ENCODE data around the gene CLDN16.

The CLDN16 gene, protein sequence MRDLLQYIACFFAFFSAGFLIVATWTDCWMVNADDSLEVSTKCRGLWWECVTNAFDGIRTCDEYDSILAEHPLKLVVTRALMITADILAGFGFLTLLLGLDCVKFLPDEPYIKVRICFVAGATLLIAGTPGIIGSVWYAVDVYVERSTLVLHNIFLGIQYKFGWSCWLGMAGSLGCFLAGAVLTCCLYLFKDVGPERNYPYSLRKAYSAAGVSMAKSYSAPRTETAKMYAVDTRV
- total RNA-seq: 0 reads per million in 3 experiments

DNA sequence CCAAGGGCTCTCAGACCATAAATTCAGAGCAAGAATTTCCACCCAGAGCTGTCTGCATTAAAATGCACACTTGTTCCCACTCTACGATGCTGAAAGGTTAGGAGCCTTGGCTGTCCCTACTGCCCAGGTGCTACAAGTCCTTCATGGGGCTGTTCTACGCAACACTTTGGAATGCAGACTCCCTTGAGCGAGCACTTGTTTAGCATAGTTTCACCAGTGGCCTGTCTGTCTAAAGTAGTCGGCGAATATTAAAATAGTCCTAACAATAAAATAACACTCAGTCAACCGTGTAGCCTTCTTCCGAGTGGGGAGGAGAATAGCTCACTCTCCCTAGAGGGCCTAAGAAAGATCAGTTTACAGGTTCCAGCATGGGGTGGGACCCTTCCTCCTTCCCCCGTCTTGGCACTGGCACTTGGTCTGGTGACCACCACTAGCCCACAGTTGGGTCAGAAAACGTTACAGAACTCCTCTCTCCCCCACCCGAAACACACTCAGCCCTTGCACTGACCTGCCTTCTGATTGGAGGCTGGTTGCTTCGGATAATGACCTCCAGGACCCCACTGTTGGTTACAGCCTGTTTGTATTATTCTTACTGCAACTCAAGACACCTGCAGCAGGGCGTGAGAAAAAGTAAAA, at the start of gene CLDN16:
CLDN16 (plus strand) TSS at position 586 of the 636 bp plus-strand sequence. CDS start 167 bp downstream, outside the sequence.
- no peak for DNase-seq

DNA sequence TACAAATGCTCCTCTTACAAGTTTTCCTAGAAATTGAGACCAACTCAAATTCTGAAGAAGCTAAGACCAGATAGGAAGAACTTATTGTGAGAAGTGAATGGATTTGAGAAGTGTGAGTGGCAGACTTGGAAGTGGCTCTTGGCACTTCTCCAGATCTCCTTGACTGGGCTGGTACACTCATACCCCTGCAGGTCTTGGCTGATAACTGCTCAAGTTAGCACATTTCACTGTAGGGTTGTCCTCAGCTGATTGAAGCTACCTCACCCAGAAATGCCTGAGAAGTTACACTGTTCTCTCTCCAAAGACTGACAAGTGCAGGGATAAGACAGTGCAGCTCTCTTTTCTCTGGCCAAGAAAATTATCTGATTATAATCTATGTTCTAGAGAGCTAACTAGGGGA, 49.2 kb upstream of the CLDN16 start:
- no peak for DNase-seq

DNA sequence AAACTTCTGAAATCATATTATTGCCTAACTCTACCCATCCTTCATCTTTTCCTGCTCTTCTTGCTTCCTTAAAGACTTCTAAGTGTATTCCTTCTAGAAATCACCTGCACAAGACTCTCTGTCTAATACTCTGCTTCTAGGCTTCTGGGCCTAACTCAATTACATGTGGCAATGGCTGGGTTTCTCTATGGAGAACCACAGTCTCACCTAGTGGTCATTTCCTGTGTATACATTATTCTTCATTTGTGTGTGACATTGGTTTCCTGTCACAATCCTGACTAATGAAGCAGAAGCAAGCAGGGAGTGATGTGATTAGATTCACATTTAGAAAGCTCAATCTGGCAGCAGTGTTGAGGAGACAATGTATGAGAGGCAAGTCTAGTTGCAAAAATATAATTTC, 48.8 kb upstream of the CLDN16 start:
- no peak for DNase-seq

DNA sequence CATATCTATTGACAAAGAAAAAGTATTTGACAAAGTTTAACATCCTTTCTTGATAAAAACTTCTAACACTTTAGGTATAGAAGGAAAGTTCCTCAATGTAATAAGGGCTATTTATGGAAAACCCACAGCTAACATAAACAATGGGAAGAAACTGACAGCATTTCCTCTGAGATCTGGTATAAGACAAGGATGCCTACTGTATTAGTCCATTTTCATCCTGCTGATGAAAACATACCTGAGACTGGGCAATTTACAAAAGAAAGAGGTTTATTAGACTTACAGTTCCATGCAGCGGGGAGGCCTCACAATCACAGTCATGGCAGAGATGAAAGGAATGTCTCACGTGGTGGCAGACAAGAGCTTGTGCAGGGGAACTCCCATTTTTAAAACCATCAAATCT, 47.9 kb upstream of the CLDN16 start:
- DNase-seq: no peak

DNA sequence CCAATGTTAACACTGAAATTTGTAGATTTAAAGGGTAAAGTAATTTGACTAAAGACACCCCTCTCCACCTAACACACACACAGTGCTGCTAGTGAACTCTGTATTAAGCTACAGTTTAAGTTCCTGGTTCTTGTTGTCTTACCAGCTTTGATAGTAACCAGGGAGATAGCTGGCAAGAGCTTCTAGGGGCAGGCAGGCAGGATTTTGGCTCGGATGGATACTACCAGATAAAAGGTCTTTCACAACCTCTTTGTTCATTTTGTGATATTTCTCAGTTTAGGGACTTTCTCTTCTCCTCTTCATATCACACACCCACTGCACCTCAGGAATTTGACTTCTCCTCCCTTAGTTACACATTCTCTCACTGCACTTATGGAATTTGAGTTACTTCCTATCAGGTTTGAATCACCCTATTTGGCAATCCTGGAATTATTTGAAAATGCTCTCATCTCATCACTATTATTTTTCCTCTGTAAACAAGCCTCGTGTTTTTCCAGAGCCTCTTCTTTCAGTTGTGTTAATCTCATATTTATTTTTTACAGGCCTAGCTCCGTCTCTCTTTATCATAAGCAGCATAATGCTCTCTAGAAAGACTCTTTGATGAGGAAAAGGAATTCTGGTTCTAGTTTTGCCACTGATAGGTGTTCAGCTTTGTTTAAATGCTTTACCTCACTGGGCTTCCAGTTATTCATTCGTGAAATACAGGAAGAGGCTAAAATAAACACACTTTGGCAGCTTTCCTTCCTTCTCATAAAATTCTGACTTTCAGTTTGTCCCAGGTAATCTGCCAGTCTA, 42.7 kb upstream of the CLDN16 start:
- no peak for DNase-seq

- no peak for DNase-seq
Observed at GRCh38 chr3:190345878-190346277, 42.1 kb upstream of the CLDN16 start.

GRCh38 chr3:190346541-190346940, 41.4 kb upstream of the CLDN16 start:
- no peak for DNase-seq

GRCh38 chr3:190352861-190353457, 35.0 kb upstream of the CLDN16 start:
- DNase-seq: no peak

GRCh38 chr3:190356246-190356645, 31.7 kb upstream of the CLDN16 start:
- DNase-seq: no peak

DNA sequence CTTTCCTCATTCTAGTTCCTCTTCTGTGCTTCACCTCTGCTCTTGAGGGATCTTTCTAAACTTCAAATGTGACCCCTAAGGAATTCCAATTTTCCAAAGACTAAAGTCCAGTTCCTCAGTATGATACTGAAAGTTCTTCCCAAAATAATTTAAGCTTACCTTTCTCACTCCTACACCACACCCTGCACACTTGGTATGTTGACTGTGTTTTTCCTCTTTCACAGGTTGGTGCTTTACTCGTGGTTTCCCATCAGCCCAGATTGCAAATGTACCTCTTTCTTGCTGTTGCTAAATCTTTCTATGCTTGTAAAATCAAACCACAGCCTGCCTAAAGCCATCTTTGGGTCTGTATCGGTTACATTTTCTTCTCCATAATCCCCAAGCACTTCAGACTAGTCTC, 30.5 kb upstream of the CLDN16 start:
- DNase-seq: no peak

- DNase-seq: no peak
Observed at GRCh38 chr3:190359813-190360212, 28.1 kb upstream of the CLDN16 start.

DNA sequence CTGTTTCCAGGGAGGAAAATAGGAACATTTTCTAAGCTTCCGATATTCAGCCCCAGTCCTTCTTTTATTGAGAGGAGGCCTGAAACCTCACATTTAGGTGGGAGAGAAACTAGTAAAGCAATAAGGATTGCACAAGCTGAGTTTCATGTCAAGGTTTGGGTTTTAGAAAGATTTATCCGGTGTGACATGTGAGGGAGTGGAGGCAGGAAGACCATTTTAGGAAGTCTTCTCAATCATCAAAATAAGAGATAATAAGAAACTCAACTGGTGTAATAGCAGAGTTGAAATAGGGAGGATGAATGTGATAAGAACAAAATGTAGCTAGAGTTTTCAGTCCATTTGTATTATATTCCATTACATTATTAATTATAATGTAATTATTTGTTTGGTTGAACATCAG, 27.7 kb upstream of the CLDN16 start:
- DNase-seq: no peak

DNA sequence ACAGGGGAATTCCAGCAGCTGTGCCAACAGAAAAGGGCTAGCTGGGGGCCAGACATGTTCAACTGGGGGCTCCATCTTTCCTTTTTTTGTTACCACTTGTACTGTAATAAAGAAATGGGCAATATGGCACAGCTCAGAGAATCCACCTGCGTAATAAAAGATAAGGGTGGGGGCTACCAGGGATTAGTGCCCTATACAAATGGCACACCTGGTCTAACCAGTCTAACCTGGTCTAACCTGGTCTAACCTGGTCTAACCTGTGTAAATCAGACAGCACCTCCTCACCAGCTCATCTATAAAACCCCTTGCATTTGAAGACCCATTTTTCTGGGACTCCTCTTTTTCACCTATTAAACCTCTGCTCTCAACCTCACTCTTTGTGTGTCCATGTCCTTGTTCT, 26.2 kb upstream of the CLDN16 start:
- DNase-seq: no peak

GRCh38 chr3:190362258-190362657, 25.7 kb upstream of the CLDN16 start:
- no peak for DNase-seq

- DNase-seq: no peak
Observed at GRCh38 chr3:190366133-190366532, 21.8 kb upstream of the CLDN16 start.

GRCh38 chr3:190368881-190369280, 19.1 kb upstream of the CLDN16 start:
- no peak for DNase-seq

DNA sequence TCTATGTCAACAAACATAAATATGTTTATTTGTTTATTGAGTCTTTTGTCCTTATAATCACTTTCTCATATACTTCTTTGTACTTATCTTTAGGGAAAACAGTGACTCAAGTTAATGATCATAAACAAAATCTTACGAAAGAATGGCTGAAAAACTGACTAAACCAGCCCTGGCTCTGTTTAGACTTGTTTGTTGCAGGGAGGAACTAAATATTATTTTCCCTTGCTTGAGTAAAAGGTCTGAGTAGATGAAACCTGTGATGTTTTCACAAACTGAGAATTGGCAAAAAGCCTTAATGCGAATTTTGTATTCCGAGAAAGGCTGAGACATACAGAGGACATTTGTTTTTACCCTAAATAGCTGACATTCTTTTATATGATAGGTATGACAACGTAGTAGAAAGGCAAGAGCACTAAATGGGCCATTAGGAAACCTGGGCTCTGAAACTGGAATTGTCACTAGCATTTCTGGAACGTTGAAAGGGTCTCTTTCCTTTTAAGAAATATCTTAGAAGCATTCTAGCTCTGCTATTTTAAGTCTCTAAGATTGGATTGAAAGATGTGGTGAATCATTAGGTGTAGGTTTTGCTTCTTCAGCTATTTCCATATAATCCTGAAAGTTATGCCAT, 18.2 kb upstream of the CLDN16 start:
- no peak for DNase-seq

DNA sequence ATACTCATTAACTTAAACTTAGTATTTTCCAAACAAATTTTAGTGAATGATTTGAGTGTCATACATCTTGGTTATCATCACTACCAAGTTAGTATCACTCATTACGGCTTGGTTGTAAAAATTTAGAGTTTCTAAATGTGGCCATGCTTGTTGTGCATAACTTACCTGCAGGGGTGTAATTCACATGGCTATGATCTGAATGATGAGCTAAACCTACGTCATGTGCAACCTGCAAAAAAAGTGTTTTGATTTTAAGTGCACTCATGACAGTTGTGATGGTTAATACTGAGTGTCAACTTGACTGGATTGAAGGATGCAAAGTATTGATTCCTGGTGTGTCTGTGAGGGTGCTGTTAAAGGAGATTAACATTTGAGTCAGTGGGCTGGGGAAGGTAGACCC, 17.6 kb upstream of the CLDN16 start:
- no peak for DNase-seq

GRCh38 chr3:190371152-190371551, 16.8 kb upstream of the CLDN16 start:
- DNase-seq: no peak

- no peak for DNase-seq
Observed at GRCh38 chr3:190375246-190375645, 12.7 kb upstream of the CLDN16 start.

DNA sequence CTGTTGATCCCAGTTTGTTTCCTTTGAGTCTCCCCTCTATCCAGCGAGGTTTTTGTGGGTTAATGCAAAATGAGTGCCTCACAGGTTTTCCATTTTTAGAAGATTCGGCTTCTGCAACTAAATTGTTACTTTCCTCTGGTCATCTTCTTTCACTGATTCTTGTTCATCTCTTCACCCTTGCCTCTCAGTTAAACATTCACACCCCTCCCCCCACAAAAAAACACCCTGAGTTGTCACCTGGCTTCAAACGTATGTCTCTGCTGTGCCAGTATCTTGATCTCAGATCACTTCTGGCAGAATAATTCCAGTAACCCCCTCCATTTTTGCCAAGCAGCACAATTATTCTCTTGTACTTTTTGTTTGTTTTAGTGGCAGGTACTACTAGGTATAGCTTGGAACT, 12.3 kb upstream of the CLDN16 start:
- DNase-seq: no peak

- DNase-seq: no peak
Observed at GRCh38 chr3:190378240-190378891, 9.6 kb upstream of the CLDN16 start.

- no peak for DNase-seq
Observed at GRCh38 chr3:190380184-190380583, 7.8 kb upstream of the CLDN16 start.
